K562 (cell line): Measurements from ENCODE around the gene ZNF460. TPM values are rescaled to one million over a fixed set of nuclear protein-coding genes. Genes with fewer than 3 reads are reported as not detected.

Experiments
- ATAC-seq: fragments of 200-7000 bp; cut with Tn5 transposase; 3 replicates; pipeline ENCODE4 v1.9.1; 2020; ENCODE audit warnings: moderate library complexity
- BruUV-seq: library from RNA; stranded (reverse); fragments of 400-500 nt; replicated peaks from 2 replicates; lab custom pipeline; 2021; lab: Mats Ljungman, UMichigan
- CTCF ChIA-PET: fragments of 300-600 bp; formaldehyde crosslinking; extraction: SDS; loops from one replicate; lab custom pipeline; 2021; ENCODE audit warnings: low intra/inter-chr PET ratio; lab: Yijun Ruan, JAX
- POLR2A ChIA-PET: fragments of 300-600, 350-650 bp; sonication (Branson Sonifier 250); formaldehyde crosslinking; extraction: SDS; loops from one replicate; lab custom pipeline; 2021; ENCODE audit warnings: antibody characterized with exemption, inconsistent platforms; lab: Yijun Ruan, JAX
- DNase-seq, 4 experiments: peaks; one replicate each; pipeline versions ENCODE4 v3.0.0 to v3.0.0-alpha.2; 2011 to 2018; ENCODE audit warnings: low spot score in 3 of 4, mixed read lengths in 3 of 4; ENCODE audit errors: extremely low read depth in 1 of 4
- FAIRE-seq: peaks from 2 replicates; lab custom pipeline; 2011; peaks lifted over from hg19 to GRCh38; lab: Jason Lieb, UNC
- H2AFZ ChIP-seq: 2 replicates; pipeline ENCODE4 v1.6.0; 2011; ENCODE audit warnings: low read depth, low read length, control low read depth, inconsistent platforms
- H3K27ac ChIP-seq: fragments of 200-600 bp; 3 replicates; pipeline ENCODE4 v1.8.0; 2011; ENCODE audit warnings: low read depth, mild to moderate bottlenecking, control low read depth, inconsistent platforms, low read length, moderate library complexity, mixed read lengths; ENCODE audit errors: extremely low read depth
- H3K27me3 ChIP-seq, 2 experiments: fragments of 300-600 bp in 1 of 2; 2 replicates in 1 of 2; 3 replicates in 1 of 2; pipeline versions ENCODE4 v1.6.0 to v1.8.0; 2011; ENCODE audit warnings: inconsistent platforms in 2 of 2, low read length in 2 of 2, mild to moderate bottlenecking in 1 of 2, mixed read lengths in 1 of 2, moderate library complexity in 1 of 2; ENCODE audit not compliant: control insufficient read depth in 2 of 2, insufficient read depth in 2 of 2
- H3K36me3 ChIP-seq: fragments of 300-600 bp; 3 replicates; pipeline ENCODE4 v1.8.0; 2011; ENCODE audit warnings: mild to moderate bottlenecking, low read length, inconsistent platforms; ENCODE audit not compliant: control insufficient read depth, insufficient read depth
- H3K4me1 ChIP-seq, 2 experiments: fragments of 200-600 bp in 1 of 2; replicated peaks in 1 of 2; 2 replicates in 1 of 2; 3 replicates in 1 of 2; pipeline versions ENCODE4 v1.5.1 to v1.8.0; 2011; ENCODE audit warnings: inconsistent platforms in 2 of 2, low read length in 2 of 2, mild to moderate bottlenecking in 1 of 2, mixed read lengths in 1 of 2, moderate library complexity in 1 of 2; ENCODE audit not compliant: control insufficient read depth in 2 of 2, insufficient read depth in 2 of 2
- H3K4me2 ChIP-seq: 2 replicates; pipeline ENCODE4 v1.6.1; 2011; ENCODE audit warnings: low read length, control low read depth, inconsistent platforms, mixed read lengths; ENCODE audit not compliant: insufficient read depth
- H3K4me3 ChIP-seq: fragments of 200-600 bp; sonication (generic), shearing (Covaris generic); 2 replicates; pipeline ENCODE4 v1.5.1; 2016; ENCODE audit warnings: control low read depth, inconsistent platforms
- H3K79me2 ChIP-seq: fragments of 200-600 bp; 3 replicates; pipeline ENCODE4 v1.8.0; 2011; ENCODE audit warnings: low read length, inconsistent platforms; ENCODE audit not compliant: control insufficient read depth, insufficient read depth
- H3K9ac ChIP-seq, 2 experiments: 2 replicates each; pipeline versions ENCODE4 v1.6.0 to v1.6.1; 2011; ENCODE audit warnings: low read depth in 2 of 2, low read length in 2 of 2, control low read depth in 1 of 2, inconsistent platforms in 1 of 2, mild to moderate bottlenecking in 1 of 2, mixed read lengths in 1 of 2; ENCODE audit not compliant: insufficient read depth in 1 of 2
- H3K9me1 ChIP-seq: one replicate; pipeline ENCODE4 v1.6.0; 2011; ENCODE audit warnings: inconsistent platforms, mild to moderate bottlenecking, low read length, moderate library complexity; ENCODE audit not compliant: control insufficient read depth, insufficient read depth
- H3K9me3 ChIP-seq: replicated peaks from 2 replicates; pipeline ENCODE4 v1.5.1; 2011; ENCODE audit warnings: low read depth, low read length, inconsistent platforms; ENCODE audit not compliant: control insufficient read depth, insufficient read depth
- H4K20me1 ChIP-seq: replicated peaks from 2 replicates; pipeline ENCODE4 v1.6.1; 2011; ENCODE audit warnings: low read length, inconsistent platforms, mixed read lengths; ENCODE audit not compliant: control insufficient read depth, insufficient read depth
- ERF ChIP-seq: fragments of 450-650 bp; formaldehyde crosslinking; IDR thresholded peaks from 2 replicates; pipeline ENCODE4 v1.4.0; 2020; ENCODE audit warnings: mild to moderate bottlenecking, mixed read lengths
- MCM5 ChIP-seq: fragments of 450-650 bp; IDR thresholded peaks from 2 replicates; pipeline ENCODE4 v1.6.1; 2016; ENCODE audit warnings: low read depth
- MEIS2 ChIP-seq: fragments of 450-650 bp; IDR thresholded peaks from 2 replicates; pipeline ENCODE4 v1.6.1; 2014; ENCODE audit warnings: mild to moderate bottlenecking; ENCODE audit not compliant: partially characterized antibody
- NCOA6 ChIP-seq: fragments of 450-650 bp; IDR thresholded peaks from 2 replicates; pipeline ENCODE4 v1.6.1; 2017; ENCODE audit warnings: mild to moderate bottlenecking
- NEUROD1 ChIP-seq: fragments of 150-350 bp; IDR thresholded peaks from 2 replicates; pipeline ENCODE4 v1.6.1; 2014; ENCODE audit warnings: borderline replicate concordance, low read length, low read depth; ENCODE audit not compliant: partially characterized antibody
- POLR2AphosphoS5 ChIP-seq: IDR thresholded peaks from 2 replicates; pipeline ENCODE4 v1.6.1; 2011; ENCODE audit warnings: mild to moderate bottlenecking, low read depth, low read length, moderate library complexity; ENCODE audit not compliant: control insufficient read depth, insufficient read depth
- PURB ChIP-seq: sonication (generic); formaldehyde crosslinking; IDR thresholded peaks from 2 replicates; pipeline ENCODE4 v1.9.0; 2021; ENCODE audit warnings: low read depth, mild to moderate bottlenecking, missing genetic modification reagents
- SUPT5H ChIP-seq: fragments of 450-650 bp; IDR thresholded peaks from 2 replicates; pipeline ENCODE4 v1.6.1; 2016
- ZNF121 ChIP-seq: sonication (generic); formaldehyde crosslinking; conservative IDR thresholded peaks from 2 replicates; pipeline ENCODE4 v1.8.0; 2022; ENCODE audit warnings: missing genetic modification reagents
- ZNF197 ChIP-seq: fragments of 200-800 bp; sonication (Bioruptor generic); IDR thresholded peaks from 2 replicates; pipeline ENCODE4 v1.6.1; 2016; ENCODE audit warnings: low read depth, missing genetic modification characterization, missing compliant biosample characterization
- ZNF282 ChIP-seq: sonication (generic); formaldehyde crosslinking; IDR thresholded peaks from 2 replicates; pipeline ENCODE4 v1.8.1; 2023; ENCODE audit warnings: missing genetic modification reagents
- WGBS: fragments of 100-300 bp; shearing (Covaris generic); methylation state at CpG from one replicate; pipeline ENCODE4 v1.1.6; 2016; ENCODE audit warnings: low coverage, mixed read lengths; ENCODE audit not compliant: insufficient coverage; ENCODE audit errors: missing lambda C conversion rate; 5-methylcytosine and 5-hydroxymethylcytosine counted together
- in situ Hi-C: fragments of 300-500 bp; cut with MboI; formaldehyde crosslinking; loops from 4 replicates; pipeline ENCODE4 v1.15.0; 2018; ENCODE audit warnings: inconsistent platforms, mixed read lengths
- intact Hi-C: fragments of 100-400 bp; cut with micrococcal nuclease; formaldehyde crosslinking; loops from 2 replicates; pipeline ENCODE4 v1.14.2; 2022
- polyA plus RNA-seq, 8 experiments: library from polyadenylated mRNA; depleted of rRNA in 4 of 8; stranded (reverse) in 5 of 8; unstranded in 3 of 8; fragments of >200 nt; fragmentation: Nextera tagmentation in 2 of 8; fragmentation: Illumina TruSeq in 1 of 8; extraction: Ambion mirVana in 2 of 8; extraction: Trizol in 1 of 8; gene quantifications; 2 replicates each; pipeline versions ENCODE4 v1.2.1 to v1.2.3, GENCODE V29; 2011 to 2014; ENCODE audit warnings: inconsistent platforms in 1 of 8, missing spikeins in 1 of 8
- total RNA-seq, 7 experiments: library from RNA; depleted of rRNA in 6 of 7; stranded (reverse); fragments of >200 nt in 6 of 7; fragmentation: Illumina TruSeq in 2 of 7; extraction: Trizol in 2 of 7; gene quantifications; 2 replicates each; pipeline versions ENCODE4 v1.2.1 to v1.2.3, GENCODE V29; 2011 to 2021; ENCODE audit warnings: low replicate concordance in 1 of 7
- TF ChIP-seq, protein P1 (sequence below): sonication (generic); formaldehyde crosslinking; IDR thresholded peaks from 2 replicates; pipeline ENCODE4 v1.8.0; 2022; ENCODE audit warnings: mild to moderate bottlenecking, missing genetic modification reagents, borderline replicate concordance
- TF ChIP-seq, protein P2 (sequence below): fragments of 450-650 bp; formaldehyde crosslinking; IDR thresholded peaks from 2 replicates; pipeline ENCODE4 v1.4.0; 2022; ENCODE audit warnings: mild to moderate bottlenecking, moderate library complexity

ZNF460 gene
- total and polyA plus RNA-seq, 9 of the 15 experiments (the other 6 are each of a cell fraction or from before 2014, with no cell fraction given), result 0.45 to 36.2 (median 16.6) TPM

DNA sequence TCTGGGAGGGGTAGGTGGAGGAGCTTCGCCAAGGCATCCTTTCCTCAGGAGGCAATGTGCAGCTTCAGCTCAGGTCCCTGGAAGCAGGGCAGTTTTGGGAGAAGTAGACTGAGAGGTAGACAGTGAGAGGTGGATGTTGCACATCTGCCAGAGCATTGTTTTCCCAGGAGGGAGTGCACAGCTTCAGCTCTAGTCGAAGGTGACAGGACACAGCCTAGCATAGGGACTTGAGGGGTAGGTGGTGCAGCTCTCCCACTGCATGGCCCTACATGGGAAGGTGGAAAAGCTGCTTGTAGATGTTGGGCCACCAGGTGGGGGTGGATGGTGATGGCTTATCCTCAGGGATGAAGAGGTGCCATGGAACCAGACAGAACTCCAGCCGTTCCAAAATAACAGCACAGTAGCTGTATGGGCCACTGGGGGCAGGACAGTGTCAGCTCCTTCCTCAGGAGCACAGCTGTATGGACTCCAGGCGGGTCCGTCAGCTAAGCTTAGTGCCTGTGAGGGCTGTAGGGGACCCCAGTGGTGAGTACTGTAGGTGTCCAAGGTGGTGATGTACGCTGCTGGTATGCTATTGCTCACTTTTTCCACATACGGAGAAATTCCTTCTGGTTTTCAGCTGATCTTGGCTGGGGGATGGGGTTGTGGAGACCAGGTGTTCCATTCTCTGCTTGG lies 22.6 kb downstream of the ZNF460 start:
- ATAC-seq (peak; percentile 70), FAIRE-seq (no peak), DNase-seq (no peak)
- no peak overlapping the region for H3K4me3 ChIP-seq
- no peaks in the 10 kb centered on the region; a peak in 2 of 5 replicates for H3K4me1 ChIP-seq
- in situ Hi-C loops (no loop called here), intact Hi-C loops (no loop called here)
- no peaks in the 10 kb centered on the region for H3K9me1 ChIP-seq
- H3K27ac ChIP-seq, result no peak overlapping the region; the same call in 2 of the 3 replicates
- TF ChIP-seq SUPT5H (0 out of 2 replicates have a peak, but pooled peaks have one; percentile 37), ZNF121 (CRISPR knock-in tag) (no peak), MCM5 (no peak), POLR2AphosphoS5 (peak; percentile 14; the same call in 1 of the 2 replicates)
- H3K79me2 ChIP-seq, result peaks cover 19% of the 10 kb centered on the region
- ChIA-PET CTCF (no interaction called here), POLR2A (interaction anchor here (0.6 to 2.1 kb wide), 9 partner anchors 8 to 19 kb away, joined by 3 to 9 read pairs (median 4); no protein-coding TSS in a partner anchor)
- no peaks in the 10 kb centered on the region for H3K27me3 ChIP-seq
- H3K9me3 ChIP-seq, result no peaks in the 10 kb centered on the region; the same call in 1 of the 2 replicates
- H3K4me2 ChIP-seq, result no peak overlapping the region
- H3K9ac ChIP-seq, result peak overlapping the region in 1 of 2 experiments; percentile 35; a peak in 1 of 4 replicates
- WGBS, result 92% methylated on average over 7 of the region's 7 CpGs
- no peak overlapping the region for H2AFZ ChIP-seq
- no TSS peak for BruUV-seq
- peaks cover 22% of the 10 kb centered on the region; the same call in 1 of the 3 replicates for H3K36me3 ChIP-seq
- H4K20me1 ChIP-seq, result no peaks in the 10 kb centered on the region; the same call in 1 of the 2 replicates

DNA sequence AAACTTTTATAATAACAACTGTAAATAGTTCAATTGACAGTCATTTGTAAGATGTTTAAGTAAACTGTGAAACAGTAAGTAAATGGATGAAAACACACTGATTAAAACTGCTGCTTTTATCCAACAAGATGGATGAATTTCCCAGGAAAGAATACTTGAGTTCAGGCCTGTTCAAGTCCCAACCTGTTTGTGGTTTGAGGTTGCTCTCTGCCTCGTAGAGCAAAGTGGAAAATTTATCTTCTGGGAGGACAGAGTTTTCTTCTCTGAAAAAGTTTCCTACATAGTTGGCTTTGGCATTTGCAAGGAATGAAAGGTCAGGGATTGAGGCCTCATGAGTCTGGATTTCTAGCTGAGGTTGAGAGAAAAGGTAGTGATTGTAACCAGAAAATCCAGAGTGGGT lies 24.8 kb downstream of the ZNF460 start:
- Histone ChIP-seq H3K36me3 (peaks cover 17% of the 10 kb centered on the region; the same call in 1 of the 3 replicates), H4K20me1 (no peaks in the 10 kb centered on the region; the same call in 1 of the 2 replicates), H2AFZ (no peak overlapping the region), H3K27me3 (no peaks in the 10 kb centered on the region), H3K4me2 (no peak overlapping the region), H3K79me2 (peaks cover 16% of the 10 kb centered on the region; the same call in 1 of the 3 replicates), H3K4me1 (no peaks in the 10 kb centered on the region; a peak in 2 of 5 replicates), H3K9me3 (no peaks in the 10 kb centered on the region; the same call in 1 of the 2 replicates), H3K9me1 (no peaks in the 10 kb centered on the region), H3K9ac (no peak overlapping the region), H3K27ac (no peak overlapping the region), H3K4me3 (no peak overlapping the region)
- intact Hi-C loops, result no loop called here
- in situ Hi-C loops, result no loop called here
- ChIA-PET POLR2A (no interaction called here), CTCF (no interaction called here)
- ATAC-seq, result no peak
- DNase-seq, result no peak
- no TSS peak for BruUV-seq
- FAIRE-seq, result no peak
- 88% methylated on average over 1 of the region's 1 CpG for WGBS
- no peak for TF ChIP-seq ZNF282 (CRISPR knock-in tag)
- no peak for TF ChIP-seq ZNF197 (CRISPR knock-in tag)
- TF ChIP-seq NEUROD1, result no peak
- no peak for TF ChIP-seq ERF
- TF ChIP-seq NCOA6, result no peak
- no peak for TF ChIP-seq MEIS2
- no peak for TF ChIP-seq PURB (CRISPR knock-in tag)
- TF ChIP-seq, protein P1, sequence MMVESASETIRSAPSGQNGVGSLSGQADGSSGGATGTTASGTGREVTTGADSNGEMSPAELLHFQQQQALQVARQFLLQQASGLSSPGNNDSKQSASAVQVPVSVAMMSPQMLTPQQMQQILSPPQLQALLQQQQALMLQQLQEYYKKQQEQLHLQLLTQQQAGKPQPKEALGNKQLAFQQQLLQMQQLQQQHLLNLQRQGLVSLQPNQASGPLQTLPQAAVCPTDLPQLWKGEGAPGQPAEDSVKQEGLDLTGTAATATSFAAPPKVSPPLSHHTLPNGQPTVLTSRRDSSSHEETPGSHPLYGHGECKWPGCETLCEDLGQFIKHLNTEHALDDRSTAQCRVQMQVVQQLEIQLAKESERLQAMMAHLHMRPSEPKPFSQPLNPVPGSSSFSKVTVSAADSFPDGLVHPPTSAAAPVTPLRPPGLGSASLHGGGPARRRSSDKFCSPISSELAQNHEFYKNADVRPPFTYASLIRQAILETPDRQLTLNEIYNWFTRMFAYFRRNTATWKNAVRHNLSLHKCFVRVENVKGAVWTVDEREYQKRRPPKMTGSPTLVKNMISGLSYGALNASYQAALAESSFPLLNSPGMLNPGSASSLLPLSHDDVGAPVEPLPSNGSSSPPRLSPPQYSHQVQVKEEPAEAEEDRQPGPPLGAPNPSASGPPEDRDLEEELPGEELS (CRISPR knock-in tag), result no peak
- TF ChIP-seq, protein P2, sequence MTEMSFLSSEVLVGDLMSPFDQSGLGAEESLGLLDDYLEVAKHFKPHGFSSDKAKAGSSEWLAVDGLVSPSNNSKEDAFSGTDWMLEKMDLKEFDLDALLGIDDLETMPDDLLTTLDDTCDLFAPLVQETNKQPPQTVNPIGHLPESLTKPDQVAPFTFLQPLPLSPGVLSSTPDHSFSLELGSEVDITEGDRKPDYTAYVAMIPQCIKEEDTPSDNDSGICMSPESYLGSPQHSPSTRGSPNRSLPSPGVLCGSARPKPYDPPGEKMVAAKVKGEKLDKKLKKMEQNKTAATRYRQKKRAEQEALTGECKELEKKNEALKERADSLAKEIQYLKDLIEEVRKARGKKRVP (CRISPR knock-in tag), result no peak
